ENCODE measurements around the gene SRGAP1. TPM values are rescaled to one million over a fixed set of nuclear protein-coding genes. Genes with fewer than 3 reads are reported as not detected.

Gene SRGAP1
- total RNA-seq, 1 donor from 2014 or later, result 14.8 TPM

DNA sequence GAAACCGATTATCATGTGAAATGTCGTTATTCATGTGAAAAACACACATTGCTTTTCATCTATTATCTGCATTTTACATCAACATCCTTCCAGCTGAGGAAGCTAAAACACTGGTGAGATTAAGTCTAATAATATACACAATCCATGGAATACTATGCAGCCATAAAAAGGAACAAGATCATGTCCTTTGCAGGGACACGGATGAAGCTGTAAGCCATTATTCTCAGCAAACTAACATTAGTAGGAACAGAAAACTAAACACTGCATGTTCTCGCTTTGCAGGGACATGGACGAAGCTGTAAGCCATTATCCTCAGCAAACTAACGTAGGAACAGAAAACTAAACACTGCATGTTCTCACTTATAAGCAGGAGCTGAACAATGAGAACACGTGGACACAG, 359.3 kb downstream of the SRGAP1 start:
- TF ChIP-seq, protein P1, sequence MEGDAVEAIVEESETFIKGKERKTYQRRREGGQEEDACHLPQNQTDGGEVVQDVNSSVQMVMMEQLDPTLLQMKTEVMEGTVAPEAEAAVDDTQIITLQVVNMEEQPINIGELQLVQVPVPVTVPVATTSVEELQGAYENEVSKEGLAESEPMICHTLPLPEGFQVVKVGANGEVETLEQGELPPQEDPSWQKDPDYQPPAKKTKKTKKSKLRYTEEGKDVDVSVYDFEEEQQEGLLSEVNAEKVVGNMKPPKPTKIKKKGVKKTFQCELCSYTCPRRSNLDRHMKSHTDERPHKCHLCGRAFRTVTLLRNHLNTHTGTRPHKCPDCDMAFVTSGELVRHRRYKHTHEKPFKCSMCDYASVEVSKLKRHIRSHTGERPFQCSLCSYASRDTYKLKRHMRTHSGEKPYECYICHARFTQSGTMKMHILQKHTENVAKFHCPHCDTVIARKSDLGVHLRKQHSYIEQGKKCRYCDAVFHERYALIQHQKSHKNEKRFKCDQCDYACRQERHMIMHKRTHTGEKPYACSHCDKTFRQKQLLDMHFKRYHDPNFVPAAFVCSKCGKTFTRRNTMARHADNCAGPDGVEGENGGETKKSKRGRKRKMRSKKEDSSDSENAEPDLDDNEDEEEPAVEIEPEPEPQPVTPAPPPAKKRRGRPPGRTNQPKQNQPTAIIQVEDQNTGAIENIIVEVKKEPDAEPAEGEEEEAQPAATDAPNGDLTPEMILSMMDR (conservative IDR thresholded peaks at IDR 0.05), result no peak
- Mint-ChIP-seq H3K9me3 (peaks cover 3% of the 10 kb centered on the region), H3K4me3 (no peak overlapping the region)

GRCh38 chr12:64205542-64205941, 361.0 kb downstream of the SRGAP1 start:
- H3K4me3 Mint-ChIP-seq, result no peak overlapping the region
- peaks cover 12% of the 10 kb centered on the region for H3K36me3 Mint-ChIP-seq (ENCODE audit: low read depth)
- TF ChIP-seq, protein P1 (conservative IDR thresholded peaks at IDR 0.05), result no peak
- H3K27ac Mint-ChIP-seq (ENCODE audit: unreplicated experiment), result no peak overlapping the region
- no peaks in the 10 kb centered on the region for H3K27me3 Mint-ChIP-seq (ENCODE audit: low read depth)
- H3K4me1 Mint-ChIP-seq, result no peaks in the 10 kb centered on the region
- H3K9me3 Mint-ChIP-seq, result peaks cover 3% of the 10 kb centered on the region
- no peak for DNase-seq (ENCODE audit: low read depth, low spot score)

More for the DNA sequence above, 359.3 kb downstream of the SRGAP1 start:
- no peaks in the 10 kb centered on the region for H3K4me1 Mint-ChIP-seq
- peaks cover 12% of the 10 kb centered on the region for H3K36me3 Mint-ChIP-seq (ENCODE audit: low read depth)
- no peaks in the 10 kb centered on the region for H3K27me3 Mint-ChIP-seq (ENCODE audit: low read depth)
- H3K27ac Mint-ChIP-seq (ENCODE audit: unreplicated experiment), result peak overlapping the region; percentile 78
- no peak for DNase-seq (ENCODE audit: low read depth, low spot score)

- peaks cover 14% of the 10 kb centered on the region for H3K36me3 Mint-ChIP-seq (ENCODE audit: low read depth)
- TF ChIP-seq, protein P1 (conservative IDR thresholded peaks at IDR 0.05), result no peak
- H3K4me3 Mint-ChIP-seq, result no peak overlapping the region
- no peaks in the 10 kb centered on the region for H3K9me3 Mint-ChIP-seq
- no peaks in the 10 kb centered on the region for H3K27me3 Mint-ChIP-seq (ENCODE audit: low read depth)
- no peaks in the 10 kb centered on the region for H3K4me1 Mint-ChIP-seq
- no peak for DNase-seq (ENCODE audit: low read depth, low spot score)
- no peak overlapping the region for H3K27ac Mint-ChIP-seq (ENCODE audit: unreplicated experiment)
Observed at GRCh38 chr12:64207453-64207852, 363.0 kb downstream of the SRGAP1 start.

Other genes with a start within 250 kb of the SRGAP1 start
- gene DPY19L2, start 176.2 kb upstream of the SRGAP1 start, total RNA-seq, result 23.2 and 25.2 TPM in 2 replicates
- gene RXYLT1, start 64.8 kb upstream of the SRGAP1 start, total RNA-seq, result 20.2 and 20.8 TPM in 2 replicates